Neural cell (in vitro differentiated cells): ENCODE results near the gene PDGFB. TPM values are rescaled to one million over a fixed set of nuclear protein-coding genes. Genes with fewer than 3 reads are reported as not detected.

ENCODE experiments used
- H2AFZ ChIP-seq: fragments of 200-600, 300-800 bp; sonication (generic), shearing (Covaris generic); 2 replicates; pipeline ENCODE4 v1.6.0; 2014; ENCODE audit warnings: low read depth, mild to moderate bottlenecking, antibody characterized with exemption, low read length, moderate library complexity
- H3F3A ChIP-seq: fragments of 200-600 bp; shearing (Covaris generic); 2 replicates; pipeline ENCODE4 v1.6.1; 2016; ENCODE audit warnings: mild to moderate bottlenecking, moderate library complexity, mixed read lengths, antibody characterized with exemption, low read length; ENCODE audit not compliant: insufficient read depth, poor library complexity, severe bottlenecking
- H3K27ac ChIP-seq: fragments of 200-600, 300-800 bp; sonication (generic), shearing (Covaris generic); 2 replicates; pipeline ENCODE4 v1.5.1; 2014; ENCODE audit warnings: mild to moderate bottlenecking, low read length, moderate library complexity
- H3K27me3 ChIP-seq: fragments of 300-800, 200-600 bp; sonication (generic), shearing (Covaris generic); 2 replicates; pipeline ENCODE4 v1.6.0; 2014; ENCODE audit warnings: mild to moderate bottlenecking, low read depth, low read length, moderate library complexity; ENCODE audit not compliant: insufficient read depth
- H3K36me3 ChIP-seq: fragments of 300-800, 200-600 bp; sonication (generic), shearing (Covaris generic); 2 replicates; pipeline ENCODE4 v1.5.1; 2014; ENCODE audit warnings: mild to moderate bottlenecking, antibody characterized with exemption, low read length, moderate library complexity; ENCODE audit not compliant: insufficient read depth
- H3K4me2 ChIP-seq: fragments of 300-800, 200-600 bp; sonication (generic), shearing (Covaris generic); 2 replicates; pipeline ENCODE4 v1.6.0; 2014; ENCODE audit warnings: mild to moderate bottlenecking, low read length
- H3K4me3 ChIP-seq: fragments of 300-800, 200-600 bp; sonication (generic), shearing (Covaris generic); 2 replicates; pipeline ENCODE4 v1.5.1; 2014; ENCODE audit warnings: mild to moderate bottlenecking, low read length, moderate library complexity
- H3K79me2 ChIP-seq: fragments of 200-600 bp; shearing (Covaris generic); replicated peaks from 2 replicates; pipeline ENCODE4 v1.6.0; 2014; ENCODE audit warnings: mild to moderate bottlenecking, low read length, moderate library complexity; ENCODE audit not compliant: insufficient read depth
- H3K9ac ChIP-seq: fragments of 300-800, 200-600 bp; sonication (generic), shearing (Covaris generic); 2 replicates; pipeline ENCODE4 v1.6.1; 2016; ENCODE audit warnings: mild to moderate bottlenecking, low read length, mixed read lengths
- H3K9me2 ChIP-seq: fragments of 200-600 bp; shearing (Covaris generic); 2 replicates; pipeline ENCODE4 v1.6.1; 2016; ENCODE audit warnings: mild to moderate bottlenecking, low read length, mixed read lengths; ENCODE audit not compliant: insufficient read depth
- H3K9me3 ChIP-seq: fragments of 200-600, 300-800 bp; sonication (generic), shearing (Covaris generic); 2 replicates; pipeline ENCODE4 v1.6.1; 2016; ENCODE audit warnings: mild to moderate bottlenecking, mixed run types, low read length, moderate library complexity, mixed read lengths
- H4K20me1 ChIP-seq: fragments of 200-600 bp; shearing (Covaris generic); 2 replicates; pipeline ENCODE4 v1.6.1; 2016; ENCODE audit warnings: mild to moderate bottlenecking, mixed run types; ENCODE audit not compliant: insufficient read depth
- EP300 ChIP-seq: fragments of 450-650 bp; conservative IDR thresholded peaks from 2 replicates; pipeline ENCODE4 v1.6.1; 2014; ENCODE audit warnings: antibody characterized with exemption, mild to moderate bottlenecking, moderate library complexity; ENCODE audit not compliant: poor library complexity, severe bottlenecking
- EZH2 ChIP-seq: fragments of 200-600, 300-800 bp; shearing (Covaris generic), sonication (generic); IDR thresholded peaks from 2 replicates; pipeline ENCODE4 v1.6.1; 2014; ENCODE audit warnings: antibody characterized with exemption, low read length, borderline replicate concordance, mild to moderate bottlenecking; ENCODE audit not compliant: insufficient read depth, poor library complexity, severe bottlenecking
- MXI1 ChIP-seq: fragments of 450-650 bp; conservative IDR thresholded peaks from 2 replicates; pipeline ENCODE4 v1.6.1; 2014; ENCODE audit warnings: antibody characterized with exemption, mild to moderate bottlenecking; ENCODE audit not compliant: poor library complexity, severe bottlenecking
- POLR2AphosphoS5 ChIP-seq: IDR thresholded peaks from 2 replicates; pipeline ENCODE4 v1.6.1; 2012
- RAD21 ChIP-seq: fragments of 450-650 bp; conservative IDR thresholded peaks from 2 replicates; pipeline ENCODE4 v1.6.1; 2014; ENCODE audit warnings: antibody characterized with exemption, mild to moderate bottlenecking, moderate library complexity
- REST ChIP-seq: IDR thresholded peaks from 2 replicates; pipeline ENCODE4 v1.6.1; 2012; ENCODE audit warnings: borderline replicate concordance
- SMC3 ChIP-seq: fragments of 450-650 bp; conservative IDR thresholded peaks from 2 replicates; pipeline ENCODE4 v1.6.1; 2014; ENCODE audit warnings: antibody characterized with exemption, mild to moderate bottlenecking, moderate library complexity; ENCODE audit not compliant: poor library complexity
- TAF1 ChIP-seq: IDR thresholded peaks from 2 replicates; pipeline ENCODE4 v1.6.1; 2012; ENCODE audit warnings: low read depth
- polyA plus RNA-seq: library from polyadenylated mRNA; depleted of rRNA; stranded (reverse); fragments of >200 nt; gene quantifications from 2 replicates; pipeline ENCODE4 v1.2.3, GENCODE V29; 2014
- TF ChIP-seq, protein P1 (sequence below): fragments of 450-650 bp; IDR thresholded peaks from 2 replicates; pipeline ENCODE4 v1.5.1; 2014; ENCODE audit warnings: antibody characterized with exemption, mild to moderate bottlenecking, moderate library complexity; ENCODE audit not compliant: poor library complexity, severe bottlenecking

The PDGFB gene
- polyA plus RNA-seq, 1 donor from 2014 or later = 0.61 TPM

- Histone ChIP-seq H3K36me3 (no peaks in the 10 kb centered on the region), H3K27me3 (no peaks in the 10 kb centered on the region), H3K4me2 (no peak overlapping the region), H3K9me3 (no peaks in the 10 kb centered on the region), H4K20me1 (no peaks in the 10 kb centered on the region), H3K9me2 (no peaks in the 10 kb centered on the region), H3K79me2 (no peaks in the 10 kb centered on the region), H3K4me3 (no peak overlapping the region), H3K9ac (no peak overlapping the region), H3K27ac (no peak overlapping the region), H2AFZ (no peak overlapping the region), H3F3A (no peaks in the 10 kb centered on the region)
- TF ChIP-seq SMC3 (no peak), EZH2 (no peak), MXI1 (no peak), RAD21 (no peak), TAF1 (no peak), EP300 (no peak), POLR2AphosphoS5 (no peak), REST (no peak)
- TF ChIP-seq, protein P1, sequence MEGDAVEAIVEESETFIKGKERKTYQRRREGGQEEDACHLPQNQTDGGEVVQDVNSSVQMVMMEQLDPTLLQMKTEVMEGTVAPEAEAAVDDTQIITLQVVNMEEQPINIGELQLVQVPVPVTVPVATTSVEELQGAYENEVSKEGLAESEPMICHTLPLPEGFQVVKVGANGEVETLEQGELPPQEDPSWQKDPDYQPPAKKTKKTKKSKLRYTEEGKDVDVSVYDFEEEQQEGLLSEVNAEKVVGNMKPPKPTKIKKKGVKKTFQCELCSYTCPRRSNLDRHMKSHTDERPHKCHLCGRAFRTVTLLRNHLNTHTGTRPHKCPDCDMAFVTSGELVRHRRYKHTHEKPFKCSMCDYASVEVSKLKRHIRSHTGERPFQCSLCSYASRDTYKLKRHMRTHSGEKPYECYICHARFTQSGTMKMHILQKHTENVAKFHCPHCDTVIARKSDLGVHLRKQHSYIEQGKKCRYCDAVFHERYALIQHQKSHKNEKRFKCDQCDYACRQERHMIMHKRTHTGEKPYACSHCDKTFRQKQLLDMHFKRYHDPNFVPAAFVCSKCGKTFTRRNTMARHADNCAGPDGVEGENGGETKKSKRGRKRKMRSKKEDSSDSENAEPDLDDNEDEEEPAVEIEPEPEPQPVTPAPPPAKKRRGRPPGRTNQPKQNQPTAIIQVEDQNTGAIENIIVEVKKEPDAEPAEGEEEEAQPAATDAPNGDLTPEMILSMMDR = no peak
Observed at GRCh38 chr22:39181356-39181755, 63.4 kb downstream of the PDGFB start.

GRCh38 chr22:39179841-39180335 is 64.9 kb downstream of the PDGFB start:
- Histone ChIP-seq H3K4me2 (no peak overlapping the region), H2AFZ (no peak overlapping the region)
- no peak for TF ChIP-seq RAD21
- TF ChIP-seq SMC3 = no peak
- no peak for TF ChIP-seq EZH2
- TF ChIP-seq, protein P1 = no peak
- TF ChIP-seq TAF1 = no peak
- no peak for TF ChIP-seq EP300
- no peak for TF ChIP-seq REST
- no peak for TF ChIP-seq MXI1
- no peak for TF ChIP-seq POLR2AphosphoS5

More at GRCh38 chr22:39179841-39180335, 64.9 kb downstream of the PDGFB start:
- H3K9me3 ChIP-seq = no peaks in the 10 kb centered on the region
- no peaks in the 10 kb centered on the region for H3K9me2 ChIP-seq
- H3K9ac ChIP-seq = no peak overlapping the region
- H3K79me2 ChIP-seq = no peaks in the 10 kb centered on the region
- no peak overlapping the region for H3K4me3 ChIP-seq
- H3F3A ChIP-seq = no peaks in the 10 kb centered on the region
- no peaks in the 10 kb centered on the region for H3K27me3 ChIP-seq
- H3K36me3 ChIP-seq = no peaks in the 10 kb centered on the region
- H4K20me1 ChIP-seq = no peaks in the 10 kb centered on the region
- H3K27ac ChIP-seq = no peak overlapping the region
